GM18508 (cell line): ENCODE data around the gene ILDR1.

Source experiments
- ATAC-seq: cut with Tn5 transposase; IDR thresholded peaks from one replicate; pipeline ENCODE4 v1.9.1; 2021; ENCODE audit warnings: moderate number of reproducible peaks; ENCODE audit not compliant: insufficient read depth, unreplicated experiment

The ILDR1 gene

DNA sequence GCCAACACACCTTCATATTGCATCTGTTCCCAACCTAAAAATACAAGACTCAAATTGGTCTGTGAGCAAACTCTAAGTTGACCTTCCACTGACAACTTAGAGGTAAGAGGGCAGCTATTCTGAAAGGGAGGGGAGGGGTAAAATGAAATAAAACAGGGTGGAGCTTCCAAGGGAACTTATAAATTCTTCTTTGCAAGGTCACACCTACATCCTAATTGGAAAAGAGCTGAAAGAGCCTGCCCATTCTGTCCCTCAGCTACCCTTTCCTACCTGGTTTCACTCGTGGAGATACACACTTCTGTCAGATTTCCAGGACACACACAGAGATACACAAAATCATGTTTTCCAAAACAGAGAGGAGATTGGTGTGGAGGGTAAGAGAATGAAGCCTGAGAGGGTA, 1.0 kb downstream of the ILDR1 start:
- no peak for ATAC-seq

DNA sequence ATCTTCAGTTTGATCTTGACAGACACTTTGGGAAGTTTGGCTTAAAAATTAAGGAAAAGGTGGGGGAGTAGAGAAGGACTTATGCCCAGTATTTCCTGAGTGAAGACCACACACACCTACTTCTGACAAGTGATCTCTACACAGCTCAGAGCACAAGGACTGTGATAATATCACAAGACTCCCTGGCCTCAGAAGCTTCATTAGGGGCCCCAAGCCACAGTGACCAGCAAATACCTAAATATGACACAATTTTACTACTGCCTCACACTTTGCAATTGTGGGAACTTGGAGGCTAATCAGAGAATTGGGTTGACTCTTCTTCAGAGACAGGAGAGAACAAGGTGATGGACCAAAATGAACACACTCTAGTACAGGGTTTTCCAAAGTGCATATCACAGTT, 2.6 kb downstream of the ILDR1 start:
- ATAC-seq = no peak

DNA sequence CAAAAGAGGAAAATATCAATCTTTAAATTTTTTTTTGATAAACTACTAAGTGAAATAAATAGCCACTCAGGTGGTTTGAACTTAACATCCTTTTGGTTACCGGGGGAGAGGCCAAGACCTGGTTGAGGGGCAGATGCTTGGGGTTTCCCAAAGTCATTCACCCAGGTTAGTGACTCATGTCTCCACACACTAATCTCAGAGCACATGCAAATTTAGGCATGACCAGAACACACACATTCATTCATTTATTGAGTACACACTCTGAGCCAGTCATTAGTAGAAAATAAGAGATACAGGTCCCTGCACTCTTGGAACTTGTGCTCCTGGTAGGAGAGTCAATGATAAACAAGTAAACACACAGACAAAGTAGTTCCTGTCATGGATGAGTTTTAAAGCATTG, 7.3 kb downstream of the ILDR1 start:
- peak; percentile 89 for ATAC-seq

DNA sequence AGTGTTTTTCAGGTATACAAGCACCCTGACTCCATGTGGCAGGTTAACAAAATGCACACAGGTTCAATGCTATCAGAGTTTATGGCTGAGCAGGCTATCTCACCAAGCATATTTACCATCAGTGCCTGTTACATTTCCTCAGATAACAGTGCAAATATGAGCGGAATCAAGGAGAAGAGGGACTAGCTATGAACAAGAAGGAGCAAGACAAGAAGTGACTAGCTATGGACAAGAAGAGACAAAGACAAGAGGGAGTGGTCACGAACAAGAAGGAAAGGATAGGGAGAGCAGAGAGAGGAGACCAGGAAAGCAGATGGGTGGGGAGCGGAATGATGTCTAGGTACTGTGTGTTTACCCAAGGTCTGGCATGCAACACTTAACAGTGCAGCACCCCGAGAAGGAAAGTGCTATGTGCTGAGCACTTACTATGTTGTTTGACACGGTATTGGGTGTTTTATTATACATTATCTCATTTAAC, 8.6 kb downstream of the ILDR1 start:
- ATAC-seq = no peak

DNA sequence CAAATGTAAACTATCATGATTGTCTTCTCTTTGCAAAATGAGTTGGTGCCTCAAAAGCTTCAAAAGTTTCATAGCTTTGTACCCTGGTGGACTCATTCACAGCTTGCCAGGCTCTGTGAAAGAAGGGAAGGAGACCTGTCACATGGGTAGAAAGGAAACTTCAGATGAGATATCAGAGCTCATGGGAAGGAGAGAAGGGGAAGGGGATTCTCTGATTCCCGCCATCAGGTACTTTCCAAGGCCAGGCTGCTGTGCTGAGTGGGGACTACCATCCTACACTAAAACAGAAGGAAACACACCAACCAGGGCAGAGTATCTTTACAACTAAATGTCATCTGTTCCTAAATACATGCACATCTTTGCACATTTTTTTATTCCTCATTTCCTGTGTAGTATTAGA, 9.2 kb downstream of the ILDR1 start:
- no peak for ATAC-seq

DNA sequence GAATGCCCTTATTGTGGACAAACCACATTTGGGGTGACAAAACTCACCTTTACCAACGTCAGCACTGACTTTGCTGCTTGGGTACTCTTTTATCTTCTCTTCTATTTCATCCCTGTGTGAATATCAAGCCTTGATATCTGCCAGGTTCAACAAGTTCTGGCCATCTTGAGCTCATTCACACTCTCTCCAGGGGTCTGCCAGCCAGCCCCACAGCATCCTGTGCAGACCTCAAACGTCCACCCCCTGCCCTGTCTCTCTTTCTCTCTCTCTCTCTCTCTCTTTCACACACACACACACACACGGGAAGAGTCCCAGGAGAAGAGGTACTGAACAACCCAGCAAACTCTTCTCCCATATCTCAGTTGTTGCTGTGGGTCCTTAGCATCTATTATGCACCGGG, 10.7 kb downstream of the ILDR1 start:
- no peak for ATAC-seq

DNA sequence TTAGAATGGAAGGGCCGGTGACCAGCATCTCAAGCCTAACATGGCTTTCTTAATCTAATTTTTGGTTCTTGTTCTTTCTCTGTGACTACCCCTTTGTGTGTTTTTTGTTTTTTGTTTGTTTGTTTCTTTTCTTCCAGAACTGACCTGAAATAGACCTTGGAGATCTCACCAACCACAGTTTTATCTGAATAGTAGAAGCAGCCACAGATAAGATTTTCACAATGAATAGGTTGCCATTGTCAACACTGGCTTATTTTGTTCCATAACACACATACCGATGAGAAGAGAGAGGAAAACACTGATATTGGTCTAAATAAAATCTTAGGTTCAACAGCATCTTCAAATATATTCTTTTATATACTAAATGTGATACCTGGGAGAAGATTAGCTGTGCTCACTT, 11.5 kb downstream of the ILDR1 start:
- no peak for ATAC-seq

DNA sequence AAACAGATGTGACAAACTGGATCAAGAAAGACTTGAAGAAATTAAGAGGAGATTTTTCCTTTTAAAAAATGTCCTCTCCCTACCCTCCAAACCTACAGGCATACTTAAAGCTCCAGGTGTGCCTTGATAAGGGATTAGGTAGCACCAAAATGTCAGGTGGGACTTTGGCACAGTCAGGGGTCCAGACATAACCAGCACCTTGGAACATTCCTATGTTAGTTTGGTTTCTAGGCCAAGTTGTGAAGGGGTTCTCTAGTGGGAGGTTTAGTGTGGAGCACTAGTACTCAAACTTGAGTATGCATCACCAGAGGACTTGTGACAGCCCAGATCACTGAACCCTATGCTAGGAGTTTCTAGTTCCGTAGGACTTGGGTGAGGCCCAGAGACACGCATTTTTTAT, 13.9 kb downstream of the ILDR1 start:
- ATAC-seq = no peak

DNA sequence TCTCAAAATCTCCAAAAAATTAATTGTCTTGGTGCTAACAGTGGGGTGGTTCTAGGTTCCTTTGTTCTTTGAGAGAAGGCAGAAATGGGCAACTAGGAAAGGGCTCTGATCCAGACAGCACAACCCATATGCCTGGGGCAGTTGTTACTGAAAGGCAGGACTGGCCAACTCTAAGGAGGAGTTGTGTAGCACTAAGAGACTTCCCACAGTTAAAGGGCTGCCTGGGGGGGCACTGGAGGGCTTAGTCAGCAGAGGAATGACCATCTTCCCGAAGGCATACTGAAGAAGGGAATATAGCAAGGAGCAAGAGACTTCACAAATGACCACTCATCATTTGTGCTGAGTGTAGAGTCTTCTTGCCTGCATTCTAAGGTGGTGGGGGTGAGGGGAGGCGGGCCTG, 15.8 kb downstream of the ILDR1 start:
- ATAC-seq = no peak

DNA sequence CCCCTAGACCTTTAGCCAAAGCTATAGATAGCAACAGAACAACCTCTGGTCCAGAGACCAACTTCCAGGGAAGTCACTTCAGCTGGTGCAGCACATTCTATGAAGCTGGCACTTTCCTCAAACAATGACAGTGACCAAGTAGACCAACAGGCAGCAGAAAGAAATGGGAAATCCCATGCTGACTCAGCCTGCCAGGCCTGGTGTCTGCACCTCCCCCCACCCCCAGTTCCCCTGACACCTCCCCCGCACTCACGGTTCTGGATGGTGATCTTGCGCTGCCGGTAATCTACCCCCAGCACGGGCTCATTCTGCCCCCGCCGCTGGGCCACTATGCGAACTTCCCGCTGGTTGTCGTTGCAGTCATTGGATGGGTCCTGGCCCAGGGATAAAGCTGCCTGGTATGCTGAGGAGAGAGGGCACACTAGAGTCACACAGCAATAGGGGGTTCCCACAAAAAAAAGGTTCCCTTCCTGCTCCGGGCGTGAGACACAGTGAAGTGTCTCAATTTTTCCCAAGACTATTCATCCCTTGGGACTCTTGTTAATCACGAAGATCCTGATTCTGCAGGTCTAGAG, 17.0 kb downstream of the ILDR1 start:
- no peak for ATAC-seq

DNA sequence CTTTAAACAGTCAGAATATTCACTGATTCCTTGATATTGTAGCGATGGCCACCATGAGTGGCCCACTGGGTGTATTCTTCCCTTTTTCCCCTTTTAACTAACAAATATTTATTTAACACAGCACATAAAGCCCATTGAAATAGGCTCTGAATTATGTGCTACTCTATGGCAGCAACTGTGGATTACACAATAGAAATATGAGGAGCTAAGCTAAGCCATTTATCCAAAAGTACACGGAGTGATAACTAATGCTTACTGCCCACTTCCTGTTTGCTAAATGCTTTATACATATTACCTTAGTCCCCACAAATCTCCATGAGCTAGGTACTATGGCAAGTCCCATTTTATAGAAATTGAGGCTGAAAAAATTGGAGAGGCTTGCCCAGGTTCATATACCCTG, 17.9 kb downstream of the ILDR1 start:
- ATAC-seq = no peak

DNA sequence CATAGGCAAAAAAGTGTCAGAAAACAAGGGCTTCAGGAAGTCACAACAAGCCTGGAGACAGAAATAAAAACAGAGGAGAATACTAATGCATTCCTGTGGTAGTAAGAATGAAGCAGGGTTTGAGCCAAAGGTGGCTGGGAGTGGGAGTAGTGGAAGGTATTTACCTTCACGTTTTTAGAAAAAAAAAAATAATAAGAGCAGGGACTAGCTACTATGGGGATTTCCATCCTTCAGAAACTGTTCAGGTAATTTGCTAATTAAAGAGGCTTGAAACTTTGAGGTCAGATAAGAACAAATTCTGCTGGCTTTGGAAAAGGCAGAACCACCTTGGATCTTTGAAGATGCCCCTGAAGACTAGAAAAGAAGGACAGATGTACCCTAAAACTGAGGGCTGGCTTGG, 18.4 kb downstream of the ILDR1 start:
- ATAC-seq = no peak

DNA sequence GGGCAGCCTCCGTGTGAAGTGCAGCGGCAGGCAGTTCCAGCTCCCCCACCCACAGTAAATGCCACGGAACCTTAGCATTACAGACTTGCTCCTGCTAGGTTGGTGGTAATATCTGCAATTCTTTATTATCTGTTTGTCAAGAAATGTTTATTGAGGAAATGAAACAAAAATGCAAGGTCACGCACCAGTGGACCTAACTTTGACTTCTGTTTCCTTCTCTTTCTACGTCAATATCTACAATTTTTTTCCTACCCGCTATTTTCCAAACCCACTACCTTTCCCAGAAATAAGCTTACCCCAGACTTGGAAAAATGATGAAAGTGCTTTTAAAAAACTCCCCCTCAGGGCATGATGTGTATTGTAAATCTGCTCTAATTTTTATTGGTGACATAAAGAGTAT, 18.9 kb downstream of the ILDR1 start:
- no peak for ATAC-seq

DNA sequence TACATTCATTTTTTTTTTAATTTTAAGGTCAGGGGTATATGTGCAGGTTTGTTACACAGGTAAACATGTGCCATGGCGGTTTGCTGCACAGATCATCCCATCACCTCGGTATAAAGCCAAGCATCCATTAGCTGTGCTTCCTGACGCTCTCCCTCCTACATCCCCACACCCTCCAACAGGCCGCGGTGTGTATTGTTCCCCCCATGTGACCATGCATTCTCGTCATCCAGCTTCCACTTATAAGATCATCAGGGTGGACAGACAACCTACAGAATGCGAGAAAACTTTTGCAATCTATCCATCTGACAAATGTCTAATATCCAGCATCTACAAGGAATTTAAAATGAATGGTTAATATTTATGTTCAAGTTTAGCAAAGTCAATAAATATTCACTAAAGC, 19.4 kb downstream of the ILDR1 start:
- ATAC-seq = no peak

DNA sequence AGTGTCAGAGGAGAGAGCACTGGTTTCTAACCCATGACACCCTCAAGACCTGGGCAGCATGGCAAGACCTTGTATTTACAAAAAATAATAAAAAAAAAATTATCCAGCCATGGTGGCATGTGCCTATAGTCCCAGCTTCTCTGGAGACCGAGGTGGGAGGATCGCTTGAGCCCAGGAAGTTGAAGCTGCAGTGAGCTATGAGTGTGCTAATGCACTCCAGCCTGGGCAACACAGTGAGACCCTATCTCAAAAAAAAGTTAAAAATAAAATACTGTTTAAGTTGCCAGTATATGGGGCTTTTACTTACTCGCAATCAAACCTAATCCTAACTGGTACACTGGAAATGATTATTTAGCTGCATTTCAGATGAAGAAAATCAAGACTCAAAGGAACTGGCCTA, 20.2 kb downstream of the ILDR1 start:
- no peak for ATAC-seq

DNA sequence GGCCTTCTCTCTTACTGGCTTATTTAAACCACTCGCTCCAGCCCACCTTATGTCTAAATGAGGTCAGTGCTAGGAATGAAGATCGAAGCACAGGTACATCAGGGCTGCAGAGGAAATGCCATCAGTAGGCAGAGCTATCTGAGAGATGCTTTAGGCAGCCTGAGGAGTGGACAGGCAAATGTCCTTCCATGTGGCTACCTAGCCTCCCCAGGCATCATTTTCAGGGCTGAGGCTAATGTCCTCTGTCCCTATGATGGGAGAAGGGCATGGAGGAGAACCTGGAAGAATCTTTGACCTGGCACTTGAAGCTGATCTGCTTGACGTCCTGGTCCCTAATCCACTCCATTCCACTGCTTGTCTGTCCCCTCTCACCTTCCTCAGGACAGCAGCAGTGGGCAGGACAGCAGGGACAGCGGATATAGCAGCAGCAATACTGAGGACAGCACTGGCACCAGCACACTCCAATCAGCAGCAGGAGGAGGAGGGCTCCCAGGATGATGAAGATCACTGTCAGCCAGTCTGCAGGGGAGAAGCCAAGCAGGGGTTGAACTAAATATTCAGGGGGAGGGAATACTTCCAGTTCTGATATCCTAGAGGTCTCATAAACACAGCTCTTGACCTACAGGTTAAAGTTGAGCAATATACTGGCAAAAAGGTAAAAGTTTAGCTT, 21.0 kb downstream of the ILDR1 start:
- no peak for ATAC-seq

DNA sequence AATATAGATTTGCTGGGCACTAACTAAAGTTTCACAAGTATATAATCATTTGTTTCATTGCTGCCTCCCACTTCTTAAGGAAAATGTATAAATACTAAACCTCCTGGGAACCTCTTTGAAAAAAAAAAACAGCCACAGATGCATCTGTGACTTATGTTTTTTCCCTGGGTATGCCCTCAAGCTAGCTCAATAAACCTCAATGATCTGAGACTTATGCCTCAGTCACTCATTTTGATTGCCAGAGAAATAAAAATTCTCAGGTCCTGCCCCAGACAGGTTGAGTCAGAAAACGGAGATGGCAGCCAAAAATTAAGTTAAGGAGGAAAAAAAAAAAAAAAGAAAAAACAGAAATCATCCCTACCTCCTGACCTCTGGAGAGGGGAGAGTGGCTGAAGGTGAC, 22.1 kb downstream of the ILDR1 start:
- no peak for ATAC-seq

DNA sequence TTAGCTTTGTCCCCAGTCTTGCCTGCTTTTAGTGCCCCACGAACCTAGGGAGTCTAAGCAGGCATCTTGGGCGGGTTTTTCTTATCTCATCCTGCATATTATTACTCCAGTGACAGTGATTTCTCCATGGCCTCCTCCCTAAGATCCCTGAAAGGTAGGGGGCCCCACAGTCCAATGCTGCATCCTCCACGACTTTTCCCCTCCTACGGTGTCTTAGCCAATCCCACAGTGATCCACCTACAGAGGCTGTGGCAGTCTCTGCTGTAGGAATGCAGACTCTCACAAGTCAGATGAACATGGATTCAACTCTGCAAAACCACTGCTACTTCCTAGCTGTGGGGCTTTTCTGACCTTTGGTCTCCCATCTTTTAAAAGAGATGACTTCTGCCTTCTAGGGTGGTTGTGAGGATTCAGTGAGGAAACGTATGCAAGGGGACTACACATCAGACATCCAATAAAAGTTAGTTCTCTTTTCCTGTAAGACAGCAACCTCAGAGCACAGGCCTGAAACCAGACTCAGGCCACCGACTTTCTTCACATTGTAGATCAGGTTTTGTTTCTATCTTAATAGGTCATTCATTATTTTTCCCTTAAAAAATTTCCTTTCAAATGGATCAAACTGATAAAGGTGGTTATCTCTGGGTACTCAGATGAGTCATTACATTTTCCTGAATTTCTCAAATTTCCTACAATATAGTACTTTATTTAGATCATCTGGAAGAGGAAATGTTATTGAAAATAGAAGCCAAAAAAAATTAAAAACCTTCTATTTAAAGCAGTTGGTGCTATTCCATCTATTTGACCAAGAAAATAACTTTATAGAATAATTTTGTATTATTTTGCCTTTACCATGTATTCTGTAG, 23.2 kb downstream of the ILDR1 start:
- no peak for ATAC-seq

DNA sequence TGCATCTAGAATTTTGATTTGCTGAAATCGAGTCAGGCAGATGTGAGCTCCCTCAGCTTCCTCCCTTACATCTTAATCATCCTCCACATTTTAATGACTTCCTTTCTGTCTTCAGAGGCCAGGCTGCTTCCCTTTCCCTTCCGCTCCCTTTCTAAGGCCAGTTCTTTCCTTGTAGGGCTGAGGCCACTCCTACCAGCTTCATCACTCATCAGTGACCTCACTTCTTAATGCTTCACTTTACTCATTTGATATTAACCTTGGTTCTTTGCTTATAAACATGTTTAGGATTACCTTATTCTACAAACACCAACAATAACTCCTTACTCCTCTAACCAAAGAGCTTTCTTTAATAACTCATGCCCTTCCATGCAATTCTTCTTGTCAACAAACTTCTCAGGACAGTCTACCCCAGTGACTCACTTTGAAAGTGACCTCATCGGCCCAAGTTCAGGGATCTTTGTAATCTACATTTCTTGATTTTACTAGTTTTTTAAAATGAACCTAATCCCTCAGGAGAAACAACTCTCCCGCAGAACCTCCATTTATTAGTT, 23.9 kb downstream of the ILDR1 start:
- no peak for ATAC-seq

DNA sequence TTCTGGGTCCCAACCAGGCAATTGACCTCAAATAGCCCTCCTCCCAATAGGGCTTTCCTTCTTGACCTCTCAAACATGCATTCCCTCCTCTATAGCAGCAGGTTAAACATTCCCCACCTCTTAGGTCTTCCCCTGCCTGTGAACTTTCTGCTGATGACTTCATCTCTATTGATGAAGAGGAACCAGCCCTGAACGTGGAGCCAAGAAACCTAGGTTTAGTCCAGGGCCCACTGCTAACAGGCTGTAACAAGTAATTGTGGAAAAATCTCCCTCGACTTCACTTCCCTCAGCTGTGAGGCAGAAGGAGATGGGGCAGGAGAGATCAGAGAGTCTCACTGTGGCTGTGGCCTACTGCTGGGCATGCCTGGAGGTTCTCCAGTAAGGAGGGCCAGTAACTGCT, 24.7 kb downstream of the ILDR1 start:
- ATAC-seq = no peak

DNA sequence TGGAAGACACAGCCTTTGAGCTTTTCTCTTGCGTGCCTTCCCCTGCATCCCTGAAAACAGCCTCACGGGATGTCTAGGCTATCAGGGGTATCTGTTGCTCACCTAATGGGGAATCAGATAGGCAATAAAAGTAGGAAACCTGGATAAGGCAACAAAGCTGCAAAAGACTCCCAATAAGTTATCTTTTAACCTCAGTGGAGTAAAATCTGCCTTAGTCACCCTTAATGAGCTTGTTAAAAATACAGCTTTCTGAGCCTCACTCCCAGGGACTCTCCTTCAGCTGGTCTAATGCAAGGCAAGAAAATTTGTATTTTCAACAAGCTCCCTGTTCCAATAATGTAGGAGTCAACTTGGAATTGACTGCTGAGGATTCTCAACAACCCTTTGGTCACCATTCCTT, 25.6 kb downstream of the ILDR1 start:
- ATAC-seq = no peak
